H1 (cell line): ENCODE data around the gene SLC38A1. TPM values are rescaled to one million over a fixed set of nuclear protein-coding genes. Genes with fewer than 3 reads are reported as not detected.

ENCODE experiments used
- CTCF ChIA-PET: fragments of 300-600 bp; sonication (Branson Sonifier 250); formaldehyde crosslinking; loops from one replicate; lab custom pipeline; 2021; ENCODE audit not compliant: partially characterized antibody; lab: Charles Lee
- POLR2A ChIA-PET: fragments of 300-600 bp; sonication (Branson Sonifier 250); formaldehyde crosslinking; loops from one replicate; lab custom pipeline; 2021; ENCODE audit warnings: inconsistent platforms; ENCODE audit not compliant: partially characterized antibody; lab: Charles Lee
- DNase-seq, 2 experiments: peaks; one replicate each; pipeline versions ENCODE4 v3.0.0 to v3.0.0-alpha.2; 2010 to 2022; ENCODE audit warnings: low spot score in 2 of 2, low read depth in 1 of 2, mixed read lengths in 1 of 2
- FAIRE-seq: peaks from 2 replicates; lab custom pipeline; 2011; peaks lifted over from hg19 to GRCh38; lab: Jason Lieb, UNC
- H2AFZ ChIP-seq: 2 replicates; pipeline ENCODE4 v1.8.1; 2012; ENCODE audit warnings: low read length, inconsistent platforms
- H2AK5ac ChIP-seq: 2 replicates; pipeline ENCODE4 v1.6.1; 2013; ENCODE audit warnings: low read depth, low read length
- H2BK120ac ChIP-seq: replicated peaks from 2 replicates; pipeline ENCODE3; 2013; ENCODE audit warnings: low read depth, low read length, inconsistent platforms
- H2BK12ac ChIP-seq: 2 replicates; pipeline ENCODE4 v1.6.1; 2013; ENCODE audit warnings: low read depth, low read length
- H2BK15ac ChIP-seq: 2 replicates; pipeline ENCODE4 v1.6.1; 2013; ENCODE audit warnings: low read length
- H2BK20ac ChIP-seq: 2 replicates; pipeline ENCODE4 v1.6.1; 2013; ENCODE audit warnings: low read length
- H2BK5ac ChIP-seq: 2 replicates; pipeline ENCODE4 v1.6.1; 2013; ENCODE audit warnings: low read depth, low read length
- H3K14ac ChIP-seq: 2 replicates; pipeline ENCODE4 v1.6.1; 2013; ENCODE audit warnings: inconsistent platforms; ENCODE audit not compliant: insufficient read length
- H3K18ac ChIP-seq: 2 replicates; pipeline ENCODE4 v1.6.1; 2013; ENCODE audit warnings: low read length; ENCODE audit errors: extremely low read depth
- H3K23ac ChIP-seq: 2 replicates; pipeline ENCODE4 v1.6.1; 2013; ENCODE audit warnings: inconsistent platforms; ENCODE audit not compliant: insufficient read length
- H3K23me2 ChIP-seq: 2 replicates; pipeline ENCODE4 v1.6.1; 2013; ENCODE audit warnings: low read depth, low read length
- H3K27ac ChIP-seq: 2 replicates; pipeline ENCODE4 v1.6.1; 2011; ENCODE audit warnings: low read depth, low read length, inconsistent platforms
- H3K27me3 ChIP-seq, 4 experiments: replicated peaks in 1 of 4; 1 replicate in 1 of 4; 2 replicates in 3 of 4; pipeline versions ENCODE4 v1.6.1 to v1.8.1; 2011 to 2013; ENCODE audit warnings: low read length in 3 of 4, mild to moderate bottlenecking in 3 of 4, inconsistent platforms in 2 of 4, mixed read lengths in 2 of 4, moderate library complexity in 1 of 4; ENCODE audit not compliant: control insufficient read depth in 3 of 4, insufficient read depth in 3 of 4; ENCODE audit errors: extremely low read depth in 1 of 4
- H3K36me3 ChIP-seq, 4 experiments: 2 replicates each; pipeline versions ENCODE4 v1.6.1 to v1.8.1; 2011 to 2013; ENCODE audit warnings: mild to moderate bottlenecking in 4 of 4, low read length in 3 of 4, moderate library complexity in 2 of 4, control low read depth in 1 of 4, inconsistent platforms in 1 of 4; ENCODE audit not compliant: insufficient read depth in 4 of 4, control insufficient read depth in 2 of 4
- H3K4ac ChIP-seq: replicated peaks from 2 replicates; pipeline ENCODE3; 2013; ENCODE audit warnings: low read length, low read depth, mixed read lengths, inconsistent platforms; ENCODE audit not compliant: insufficient read length
- H3K4me1 ChIP-seq, 4 experiments: replicated peaks in 1 of 4; 1 replicate in 1 of 4; 2 replicates in 3 of 4; pipeline versions ENCODE4 v1.6.1 to v1.8.1; 2011 to 2013; ENCODE audit warnings: low read length in 3 of 4, inconsistent platforms in 2 of 4, mixed read lengths in 1 of 4; ENCODE audit not compliant: insufficient read depth in 4 of 4, control insufficient read depth in 3 of 4
- H3K4me2 ChIP-seq, 2 experiments: 2 replicates each; pipeline versions ENCODE4 v1.6.1 to v1.8.1; 2011 to 2013; ENCODE audit warnings: low read depth in 2 of 2, low read length in 2 of 2, control low read depth in 1 of 2, inconsistent platforms in 1 of 2, mild to moderate bottlenecking in 1 of 2; ENCODE audit not compliant: insufficient read depth in 1 of 2
- H3K4me3 ChIP-seq, 4 experiments: fragments of 200-600, 300-600 bp in 1 of 4; sonication (generic), shearing (Covaris generic), sonication (Bioruptor Twin) in 1 of 4; 2 replicates each; pipeline versions ENCODE4 v1.5.1 to v1.8.1; 2011 to 2016; ENCODE audit warnings: low read length in 4 of 4, low read depth in 3 of 4, control low read depth in 2 of 4, inconsistent platforms in 2 of 4, mild to moderate bottlenecking in 2 of 4, mixed read lengths in 1 of 4, moderate library complexity in 1 of 4; ENCODE audit not compliant: insufficient read depth in 2 of 4; ENCODE audit errors: extremely low read depth in 1 of 4
- H3K56ac ChIP-seq: replicated peaks from 2 replicates; pipeline ENCODE3; 2013; ENCODE audit warnings: low read depth, mild to moderate bottlenecking, mixed read lengths, low read length, inconsistent platforms; ENCODE audit not compliant: insufficient read length
- H3K79me1 ChIP-seq: 2 replicates; pipeline ENCODE4 v1.6.1; 2013; ENCODE audit warnings: low read depth, low read length, control low read depth
- H3K79me2 ChIP-seq, 2 experiments: 2 replicates each; pipeline versions ENCODE4 v1.6.1 to v1.8.1; 2012 to 2013; ENCODE audit warnings: low read length in 2 of 2, mild to moderate bottlenecking in 2 of 2, inconsistent platforms in 1 of 2; ENCODE audit not compliant: insufficient read depth in 2 of 2, control insufficient read depth in 1 of 2
- H3K9ac ChIP-seq, 4 experiments: replicated peaks in 1 of 4; 1 replicate in 1 of 4; 2 replicates in 3 of 4; pipeline versions ENCODE4 v1.6.1 to v1.8.1; 2011 to 2013; ENCODE audit warnings: low read depth in 3 of 4, low read length in 3 of 4, control low read depth in 2 of 4, mild to moderate bottlenecking in 2 of 4, moderate library complexity in 2 of 4, inconsistent platforms in 1 of 4; ENCODE audit errors: extremely low read depth in 1 of 4
- H3K9me3 ChIP-seq, 2 experiments: 2 replicates each; pipeline versions ENCODE4 v1.6.1 to v1.8.1; 2012 to 2013; ENCODE audit warnings: mild to moderate bottlenecking in 2 of 2, moderate library complexity in 2 of 2, control low read depth in 1 of 2, inconsistent platforms in 1 of 2, low read depth in 1 of 2, low read length in 1 of 2, mixed read lengths in 1 of 2; ENCODE audit not compliant: insufficient read depth in 2 of 2
- H4K20me1 ChIP-seq, 2 experiments: replicated peaks in 1 of 2; 2 replicates each; pipeline versions ENCODE3 to v1.8.1; 2011 to 2013; ENCODE audit warnings: inconsistent platforms in 2 of 2, low read length in 2 of 2, mild to moderate bottlenecking in 1 of 2; ENCODE audit not compliant: insufficient read depth in 2 of 2, control insufficient read depth in 1 of 2
- H4K5ac ChIP-seq: 2 replicates; pipeline ENCODE4 v1.6.1; 2013; ENCODE audit warnings: low read length, low read depth, mixed read lengths, inconsistent platforms; ENCODE audit not compliant: insufficient read length
- H4K8ac ChIP-seq: 2 replicates; pipeline ENCODE4 v1.8.0; 2013; ENCODE audit warnings: mild to moderate bottlenecking, moderate library complexity, low read length, inconsistent platforms; ENCODE audit not compliant: insufficient read depth; ENCODE audit errors: extremely low read depth
- H4K91ac ChIP-seq: replicated peaks from 2 replicates; pipeline ENCODE3; 2013; ENCODE audit warnings: low read length, mixed read lengths, inconsistent platforms; ENCODE audit not compliant: insufficient read length
- CTBP2 ChIP-seq: IDR thresholded peaks from 2 replicates; pipeline ENCODE4 v1.7.0; 2011; ENCODE audit warnings: borderline replicate concordance, mild to moderate bottlenecking, moderate library complexity, mixed read lengths, low read length; ENCODE audit not compliant: insufficient read depth, insufficient read length
- HDAC6 ChIP-seq: IDR thresholded peaks from one replicate; pipeline ENCODE4 v1.7.1; 2012; ENCODE audit warnings: low read depth, mild to moderate bottlenecking, inconsistent platforms, low read length, moderate library complexity
- KDM5A ChIP-seq: fragments of 200-600 bp; IDR thresholded peaks from 2 replicates; pipeline ENCODE4 v1.7.1; 2012; ENCODE audit warnings: mild to moderate bottlenecking, low read length, inconsistent platforms, mixed read lengths
- WGBS, 2 experiments: shearing (Covaris generic) in 1 of 2; methylation state at CpG; one replicate each; pipeline versions ENCODE4 v1.1.6 to v1.1.7; 2013 to 2015; ENCODE audit warnings: low lambda C conversion rate in 2 of 2, mixed read lengths in 2 of 2, inconsistent platforms in 1 of 2, low coverage in 1 of 2, missing lambda C conversion rate in 1 of 2; ENCODE audit not compliant: insufficient replicate concordance in 2 of 2, insufficient coverage in 1 of 2, insufficient read length in 1 of 2; ENCODE audit errors: extremely low coverage in 1 of 2, missing lambda C conversion rate in 1 of 2; 5-methylcytosine and 5-hydroxymethylcytosine counted together
- polyA plus RNA-seq, 7 experiments: library from polyadenylated mRNA; depleted of rRNA in 3 of 7; stranded (reverse) in 5 of 7; unstranded in 2 of 7; fragments of >200 nt in 5 of 7; fragments of 200-250 nt in 2 of 7; gene quantifications; 1 replicate in 5 of 7; 2 replicates in 1 of 7; 4 replicates in 1 of 7; pipeline versions ENCODE4 v1.2.1 to v1.2.3, GENCODE V29; 2011 to 2013; ENCODE audit warnings: missing spikeins in 2 of 7, mixed read lengths in 2 of 7
- total RNA-seq: library from RNA; stranded (reverse); fragmentation: NEBNext Ultra II Directional; extraction: Animal tissue kit (Norgen Biotek cat#: 25700); gene quantifications from 2 replicates; pipeline ENCODE4 v1.2.1, GENCODE V29; 2021

The SLC38A1 gene
- total and polyA plus RNA-seq, 2 of the 8 experiments (the other 6 are each of a cell fraction or from before 2014, with no cell fraction given), result 83.4 to 242 TPM

DNA sequence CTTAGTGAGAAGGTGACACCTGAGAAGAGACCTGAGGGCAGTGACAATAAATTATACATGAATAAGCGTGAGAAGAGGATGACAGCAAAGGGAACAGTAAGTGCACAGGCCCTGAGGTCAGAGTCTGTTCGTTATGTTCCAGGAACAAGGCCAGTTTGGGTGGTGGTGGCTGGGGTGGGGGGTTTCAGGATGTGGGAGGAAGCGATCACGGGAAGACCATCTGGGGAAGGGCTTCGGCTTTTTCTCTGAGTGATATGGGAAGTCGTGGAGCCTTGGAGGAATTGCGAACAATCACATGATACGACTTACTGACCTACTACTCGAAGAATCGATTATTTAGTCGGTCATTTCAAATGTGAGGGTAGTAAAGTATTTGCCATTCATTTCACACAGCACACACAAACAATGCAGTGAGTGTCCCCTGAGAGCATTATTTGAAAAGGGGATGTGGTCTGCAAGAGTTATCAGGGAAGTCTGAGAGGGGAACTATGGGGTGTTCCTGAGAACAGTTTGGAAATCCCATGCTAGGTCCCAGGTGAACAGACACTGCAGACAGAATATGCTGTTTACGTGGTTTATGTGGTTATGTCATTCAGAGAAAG, 94.7 kb downstream of the SLC38A1 start:
- no peak for FAIRE-seq
- H2BK20ac ChIP-seq, result no peak overlapping the region
- H3K4me1 ChIP-seq, result no peaks in the 10 kb centered on the region
- H2AK5ac ChIP-seq, result no peak overlapping the region
- H3K14ac ChIP-seq, result no peak overlapping the region
- H3K56ac ChIP-seq, result no peak overlapping the region
- no peaks in the 10 kb centered on the region for H3K23me2 ChIP-seq
- H3K23ac ChIP-seq, result no peak overlapping the region
- no peaks in the 10 kb centered on the region for H3K27me3 ChIP-seq
- H3K79me2 ChIP-seq, result no peaks in the 10 kb centered on the region
- H3K4me3 ChIP-seq, result no peak overlapping the region
- no peaks in the 10 kb centered on the region for H3K9me3 ChIP-seq
- no peak overlapping the region for H2BK5ac ChIP-seq
- H4K20me1 ChIP-seq, result no peaks in the 10 kb centered on the region
- no peak overlapping the region for H3K27ac ChIP-seq
- POLR2A ChIA-PET, result no interaction called here
- H4K91ac ChIP-seq, result no peak overlapping the region
- H4K5ac ChIP-seq, result no peak overlapping the region
- no peak overlapping the region for H3K9ac ChIP-seq
- WGBS, 2 experiments, result 88% methylated on average over 12 of the region's 12 CpGs; no CpG with 5 or more reads in 1 of the 2 experiments
- H3K79me1 ChIP-seq, result no peaks in the 10 kb centered on the region; the same call in 1 of the 2 replicates
- DNase-seq, result no peak
- no peak overlapping the region for H4K8ac ChIP-seq
- CTCF ChIA-PET, result interaction anchor here (1.3 kb wide), 1 partner anchor 129 kb away, joined by 3 read pairs; no protein-coding TSS in a partner anchor
- no peak overlapping the region for H2BK15ac ChIP-seq
- H2BK12ac ChIP-seq, result no peak overlapping the region
- H3K4me2 ChIP-seq, result no peak overlapping the region
- no peak overlapping the region for H2BK120ac ChIP-seq
- TF ChIP-seq KDM5A, result no peak
- TF ChIP-seq HDAC6, result no peak
- no peak for TF ChIP-seq CTBP2
- H2AFZ ChIP-seq, result no peak overlapping the region
- no peak overlapping the region for H3K4ac ChIP-seq
- H3K18ac ChIP-seq, result no peak overlapping the region
- H3K36me3 ChIP-seq, result no peaks in the 10 kb centered on the region
